ENCODE measurements around the gene SRPK2. TPM values are rescaled to one million over a fixed set of nuclear protein-coding genes. Genes with fewer than 3 reads are reported as not detected.
A peak's percentile ranks its signal among the peaks of the same experiment; 100 is the strongest.

SRPK2 gene
- total RNA-seq, 1 experiment from 2014 or later, result 40.3 TPM

DNA sequence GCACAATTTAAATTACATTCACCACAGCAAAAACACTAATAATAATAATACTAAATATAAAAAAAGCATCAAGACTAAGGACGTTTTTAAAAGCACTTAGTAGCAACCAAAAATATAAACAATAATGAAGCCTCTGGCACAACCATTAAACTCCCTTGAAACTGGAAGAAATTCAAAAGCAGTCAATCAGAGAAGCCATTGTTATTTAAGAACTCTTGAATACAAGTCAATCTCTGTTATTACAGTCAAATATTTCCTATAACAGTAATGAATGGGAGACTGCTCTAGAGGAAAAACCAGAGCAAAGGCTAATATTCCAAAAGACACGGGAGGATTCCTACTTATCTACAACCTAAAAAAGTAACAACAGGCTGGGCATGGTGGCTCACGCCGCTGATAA, 210.5 kb downstream of the SRPK2 start:
- no peaks in the 10 kb centered on the region for H3K9me3 ChIP-seq (replicated peaks)
- no peak overlapping the region for H3K27ac ChIP-seq
- H3K4me3 ChIP-seq, result no peak overlapping the region
- no peaks in the 10 kb centered on the region; the same call in 1 of the 2 replicates for H3K27me3 ChIP-seq (replicated peaks)
- H3K36me3 ChIP-seq, result no peaks in the 10 kb centered on the region
- DNase-seq (ENCODE audit: low read depth in 1 of 2, low spot score in 2 of 2), result no peak
- H3K4me1 ChIP-seq (replicated peaks), result no peaks in the 10 kb centered on the region

DNA sequence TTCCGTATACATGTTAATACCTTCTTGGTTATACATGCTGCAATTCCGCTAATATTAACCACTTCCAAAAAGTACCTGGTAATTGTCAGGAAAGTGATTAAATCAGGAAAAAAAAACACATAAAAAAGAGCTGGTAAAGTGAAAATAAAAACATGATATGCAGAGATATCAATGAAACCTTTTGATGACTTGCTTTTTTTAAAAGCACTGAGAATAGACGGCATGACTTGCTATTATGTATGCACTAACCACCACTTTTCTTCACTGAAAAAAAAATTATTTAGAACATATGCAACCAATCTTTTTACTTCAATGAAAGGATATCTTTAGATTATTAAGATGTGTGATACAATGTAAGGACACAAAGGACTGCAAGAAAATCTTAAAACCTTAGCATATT, 211.7 kb downstream of the SRPK2 start:
- no peaks in the 10 kb centered on the region; the same call in 1 of the 2 replicates for H3K27me3 ChIP-seq (replicated peaks)
- H3K9me3 ChIP-seq (replicated peaks), result no peaks in the 10 kb centered on the region
- no peaks in the 10 kb centered on the region for H3K4me1 ChIP-seq (replicated peaks)
- H3K27ac ChIP-seq, result no peak overlapping the region
- DNase-seq (ENCODE audit: low read depth in 1 of 2, low spot score in 2 of 2), result no peak
- H3K4me3 ChIP-seq, result no peak overlapping the region
- no peaks in the 10 kb centered on the region for H3K36me3 ChIP-seq

DNA sequence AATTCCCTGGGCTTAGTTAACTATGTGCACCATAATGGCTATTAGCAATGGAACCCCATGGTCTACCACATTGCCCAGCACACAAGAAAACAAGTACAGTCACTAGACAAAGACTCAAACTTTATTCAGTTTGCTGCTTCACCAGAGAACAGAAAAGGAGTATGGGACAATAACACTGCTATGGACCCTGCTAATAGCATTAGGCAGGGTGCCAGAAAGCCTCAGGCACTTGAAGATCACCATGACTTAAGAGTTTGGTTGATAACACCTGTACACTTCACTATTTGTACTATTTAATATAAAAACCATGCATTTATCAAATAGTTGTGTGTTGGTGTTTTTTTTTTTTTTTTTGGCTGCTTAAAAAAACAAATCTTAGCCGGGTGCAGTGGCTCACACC, 215.1 kb downstream of the SRPK2 start:
- H3K4me1 ChIP-seq (replicated peaks), result no peaks in the 10 kb centered on the region
- no peaks in the 10 kb centered on the region for H3K36me3 ChIP-seq
- no peak for DNase-seq (ENCODE audit: low read depth in 1 of 2, low spot score in 2 of 2)
- H3K9me3 ChIP-seq (replicated peaks), result no peaks in the 10 kb centered on the region
- no peak overlapping the region for H3K4me3 ChIP-seq
- no peaks in the 10 kb centered on the region for H3K27me3 ChIP-seq (replicated peaks)
- no peak overlapping the region for H3K27ac ChIP-seq

DNA sequence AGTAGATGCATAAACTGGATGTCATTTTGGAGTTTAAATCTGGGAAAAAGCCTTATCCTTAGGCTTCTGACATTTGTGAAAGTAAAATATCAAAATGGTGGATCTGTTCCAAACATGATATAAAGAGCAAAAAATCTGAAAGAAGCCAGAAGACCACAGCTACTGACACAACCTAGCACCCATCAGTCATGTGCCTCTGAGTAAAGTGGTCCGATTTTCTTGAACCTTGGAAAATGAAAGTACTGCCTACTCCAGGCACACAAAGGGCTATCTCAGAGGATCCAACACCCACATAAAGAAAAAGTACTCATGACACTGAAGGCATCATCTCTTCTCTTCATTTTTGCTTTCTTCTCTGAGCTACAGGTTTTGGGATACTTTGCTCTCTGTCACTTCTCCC, 224.0 kb downstream of the SRPK2 start:
- no peaks in the 10 kb centered on the region for H3K9me3 ChIP-seq (replicated peaks)
- H3K4me3 ChIP-seq, result no peak overlapping the region
- peaks cover 25% of the 10 kb centered on the region for H3K36me3 ChIP-seq
- H3K27ac ChIP-seq, result no peak overlapping the region
- no peaks in the 10 kb centered on the region for H3K27me3 ChIP-seq (replicated peaks)
- H3K4me1 ChIP-seq (replicated peaks), result no peaks in the 10 kb centered on the region
- no peak for DNase-seq (ENCODE audit: low read depth in 1 of 2, low spot score in 2 of 2)

DNA sequence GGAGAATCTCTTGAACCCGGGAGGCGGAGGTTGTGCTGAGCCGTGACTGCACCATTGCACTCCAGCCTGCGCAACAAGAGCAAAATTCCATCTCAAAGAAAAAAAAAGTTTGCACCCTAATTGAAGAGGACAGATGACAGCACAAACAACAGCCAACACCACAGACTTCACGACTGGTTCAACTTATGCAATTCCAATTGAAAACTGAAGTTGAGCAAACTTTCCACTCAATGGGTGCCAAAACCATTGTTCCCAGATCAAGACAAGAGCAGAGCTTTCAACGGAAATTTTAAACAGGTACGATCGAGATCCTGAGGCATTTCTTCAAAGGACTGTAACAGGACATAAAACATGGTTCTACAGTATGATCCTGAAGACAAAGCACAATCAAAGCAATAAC, 225.0 kb downstream of the SRPK2 start:
- Histone ChIP-seq H3K36me3 (peaks cover 28% of the 10 kb centered on the region), H3K27me3 (replicated peaks) (no peaks in the 10 kb centered on the region), H3K4me1 (replicated peaks) (no peaks in the 10 kb centered on the region), H3K9me3 (replicated peaks) (no peaks in the 10 kb centered on the region), H3K27ac (no peak overlapping the region), H3K4me3 (no peak overlapping the region)
- no peak for DNase-seq (ENCODE audit: low read depth in 1 of 2, low spot score in 2 of 2)

DNA sequence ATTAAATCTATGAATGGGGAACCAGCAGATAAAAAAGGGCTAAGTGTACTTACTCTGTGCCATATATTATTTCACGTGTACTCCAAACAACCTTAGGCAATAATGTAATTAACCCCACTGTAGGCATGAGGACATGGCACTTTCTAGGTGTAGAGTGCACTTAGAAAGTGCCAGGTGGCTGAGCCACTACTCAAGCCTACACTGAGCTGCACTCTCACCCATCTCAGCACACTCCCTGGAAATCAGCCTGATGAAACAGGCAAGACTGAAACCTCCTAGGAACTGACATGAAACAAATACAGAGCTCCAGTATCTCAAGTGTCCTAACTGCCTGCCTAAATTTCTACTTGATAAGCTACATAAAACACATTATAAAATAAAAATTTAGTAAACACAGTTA, 227.4 kb downstream of the SRPK2 start:
- Histone ChIP-seq H3K27ac (no peak overlapping the region), H3K36me3 (peaks cover 23% of the 10 kb centered on the region), H3K4me3 (no peak overlapping the region), H3K4me1 (replicated peaks) (no peaks in the 10 kb centered on the region), H3K27me3 (replicated peaks) (no peaks in the 10 kb centered on the region), H3K9me3 (replicated peaks) (no peaks in the 10 kb centered on the region)
- no peak for DNase-seq (ENCODE audit: low read depth in 1 of 2, low spot score in 2 of 2)

DNA sequence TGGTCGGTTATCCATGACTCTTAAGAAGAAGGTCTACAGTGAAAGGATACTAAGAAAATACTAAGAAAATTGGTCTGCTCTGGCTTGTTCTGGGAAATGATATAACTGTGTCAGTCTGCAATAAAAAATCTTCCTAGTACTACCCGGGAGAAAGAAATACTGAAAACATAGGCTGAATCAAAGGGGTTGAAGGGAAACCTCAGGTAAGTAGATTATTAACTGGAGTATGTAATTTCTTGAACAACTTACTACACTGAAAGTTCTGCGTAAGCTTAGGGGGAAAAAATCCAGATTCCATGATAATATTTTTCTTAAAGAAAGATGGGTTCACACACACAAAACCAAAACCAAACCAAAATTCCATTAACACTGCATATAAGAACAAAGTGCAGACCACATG, 231.4 kb downstream of the SRPK2 start:
- no peaks in the 10 kb centered on the region for H3K27me3 ChIP-seq (replicated peaks)

DNA sequence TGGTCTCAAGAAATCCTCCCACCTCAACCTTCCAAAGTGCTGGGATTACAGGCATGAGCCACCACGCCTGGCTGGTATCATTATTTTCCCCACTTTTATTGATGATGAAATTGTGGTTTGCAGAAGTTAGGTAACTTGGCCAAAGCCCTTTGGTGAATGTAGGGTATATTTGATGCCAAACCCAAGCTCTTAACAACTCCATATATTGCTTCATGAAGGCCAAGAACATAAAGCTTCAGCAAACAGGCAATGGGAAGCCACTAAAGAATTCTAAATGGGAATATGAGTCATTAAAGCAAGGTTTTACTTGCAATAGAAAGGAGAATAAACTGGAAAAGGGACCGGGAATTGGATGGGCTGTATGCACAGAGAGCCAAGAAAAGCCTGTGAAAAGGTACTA, 232.0 kb downstream of the SRPK2 start:
- Histone ChIP-seq H3K27ac (no peak overlapping the region), H3K27me3 (replicated peaks) (no peaks in the 10 kb centered on the region), H3K9me3 (replicated peaks) (no peaks in the 10 kb centered on the region), H3K4me1 (replicated peaks) (no peaks in the 10 kb centered on the region), H3K4me3 (no peak overlapping the region), H3K36me3 (peaks cover 9% of the 10 kb centered on the region; the same call in 1 of the 2 replicates)
- DNase-seq (ENCODE audit: low read depth in 1 of 2, low spot score in 2 of 2), result no peak

More for the DNA sequence above, 231.4 kb downstream of the SRPK2 start:
- DNase-seq (ENCODE audit: low read depth in 1 of 2, low spot score in 2 of 2), result no peak
- H3K27ac ChIP-seq, result no peak overlapping the region
- H3K36me3 ChIP-seq, result peaks cover 9% of the 10 kb centered on the region; the same call in 1 of the 2 replicates
- no peaks in the 10 kb centered on the region for H3K9me3 ChIP-seq (replicated peaks)
- H3K4me1 ChIP-seq (replicated peaks), result no peaks in the 10 kb centered on the region
- H3K4me3 ChIP-seq, result no peak overlapping the region

DNA sequence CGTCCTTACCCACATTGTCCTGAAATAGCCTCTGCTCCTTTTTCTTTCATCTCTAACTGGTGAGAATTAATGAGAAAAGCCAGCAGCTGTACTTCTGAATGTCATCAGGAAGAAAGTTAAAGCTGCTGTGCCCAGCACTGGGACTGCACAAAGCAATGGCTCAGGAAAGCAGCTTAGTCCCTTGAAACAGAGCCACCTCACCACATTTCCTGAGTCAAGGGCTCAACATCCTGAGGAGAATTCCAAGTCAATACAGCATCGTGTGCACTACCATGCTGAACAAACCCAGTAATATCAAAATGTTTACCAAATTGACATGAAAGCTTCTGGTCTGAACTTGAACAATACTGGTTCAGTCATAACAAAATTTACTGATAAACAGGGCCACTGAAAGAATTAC, 234.6 kb downstream of the SRPK2 start:
- Histone ChIP-seq H3K9me3 (replicated peaks) (no peaks in the 10 kb centered on the region), H3K4me3 (no peak overlapping the region), H3K27ac (no peak overlapping the region), H3K36me3 (peaks cover 6% of the 10 kb centered on the region; the same call in 1 of the 2 replicates), H3K27me3 (replicated peaks) (no peaks in the 10 kb centered on the region), H3K4me1 (replicated peaks) (no peaks in the 10 kb centered on the region)
- no peak for DNase-seq (ENCODE audit: low read depth in 1 of 2, low spot score in 2 of 2)

DNA sequence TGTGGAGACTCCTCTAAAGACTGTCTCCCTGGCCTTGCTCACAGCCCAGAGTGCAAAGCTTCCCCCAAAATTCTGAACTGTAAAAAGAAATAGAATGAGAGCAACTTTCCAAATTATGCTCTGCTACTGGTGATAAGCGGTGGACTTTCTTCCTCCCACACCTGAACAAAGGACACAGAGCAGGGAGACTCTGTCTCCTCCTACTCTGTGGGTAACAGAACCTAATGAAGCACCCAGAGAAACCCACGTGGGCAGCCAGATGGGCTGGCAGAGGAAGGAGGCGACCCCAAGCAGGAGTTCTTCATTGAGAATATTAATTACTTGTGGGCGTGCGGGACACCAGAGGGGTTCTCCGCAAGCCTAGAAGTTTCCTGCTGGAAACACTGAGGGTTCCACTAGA, 235.2 kb downstream of the SRPK2 start:
- DNase-seq (ENCODE audit: low read depth in 1 of 2, low spot score in 2 of 2), result no peak
- H3K27ac ChIP-seq, result no peak overlapping the region
- no peaks in the 10 kb centered on the region for H3K27me3 ChIP-seq (replicated peaks)
- H3K4me1 ChIP-seq (replicated peaks), result no peaks in the 10 kb centered on the region
- peaks cover 6% of the 10 kb centered on the region; the same call in 1 of the 2 replicates for H3K36me3 ChIP-seq
- H3K9me3 ChIP-seq (replicated peaks), result no peaks in the 10 kb centered on the region
- H3K4me3 ChIP-seq, result no peak overlapping the region

DNA sequence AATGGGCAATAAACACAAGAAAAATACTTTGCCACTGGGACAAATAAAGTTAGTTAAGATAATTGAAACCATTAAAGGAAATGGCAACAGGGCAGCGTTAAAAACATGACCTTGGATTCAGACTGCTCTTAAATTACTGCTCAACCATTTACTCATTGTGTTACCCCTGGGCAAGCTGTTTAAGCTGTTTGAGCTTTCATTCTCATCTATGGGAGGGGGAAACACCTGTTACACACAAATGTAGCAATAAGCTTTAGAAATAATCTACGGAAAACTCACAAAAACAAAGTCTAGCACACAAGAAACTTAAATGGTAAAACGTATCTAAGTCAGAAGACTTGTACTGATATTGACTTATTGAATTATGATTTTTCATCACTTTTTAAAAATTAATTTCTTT, 237.6 kb downstream of the SRPK2 start:
- H3K9me3 ChIP-seq (replicated peaks), result no peaks in the 10 kb centered on the region
- H3K36me3 ChIP-seq, result peaks cover 6% of the 10 kb centered on the region; the same call in 1 of the 2 replicates
- DNase-seq (ENCODE audit: low read depth in 1 of 2, low spot score in 2 of 2), result no peak
- H3K4me3 ChIP-seq, result no peak overlapping the region
- no peaks in the 10 kb centered on the region for H3K4me1 ChIP-seq (replicated peaks)
- H3K27ac ChIP-seq, result no peak overlapping the region
- H3K27me3 ChIP-seq (replicated peaks), result no peaks in the 10 kb centered on the region

DNA sequence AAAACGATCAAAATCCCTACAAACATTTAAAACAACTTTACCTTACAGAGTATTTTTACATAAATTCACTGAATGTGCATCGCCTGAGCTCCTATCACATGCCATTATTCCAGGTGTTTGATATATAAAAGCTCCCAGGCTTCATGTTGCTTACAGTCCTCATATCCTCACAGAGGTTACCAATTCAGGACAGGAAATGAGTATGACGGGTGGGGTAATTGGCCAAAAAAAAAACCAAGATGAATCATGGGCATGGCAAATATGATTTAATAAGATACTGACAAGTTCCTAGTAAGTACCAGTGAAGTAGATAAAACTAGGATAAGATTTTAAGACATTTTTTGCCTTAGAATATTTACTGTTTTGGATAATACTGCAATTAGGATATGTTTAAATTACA, 238.9 kb downstream of the SRPK2 start:
- Histone ChIP-seq H3K27me3 (replicated peaks) (no peaks in the 10 kb centered on the region), H3K4me3 (no peak overlapping the region), H3K9me3 (replicated peaks) (no peaks in the 10 kb centered on the region), H3K36me3 (peaks cover 3% of the 10 kb centered on the region; the same call in 1 of the 2 replicates), H3K27ac (no peak overlapping the region), H3K4me1 (replicated peaks) (no peaks in the 10 kb centered on the region)
- DNase-seq (ENCODE audit: low read depth in 1 of 2, low spot score in 2 of 2), result no peak

DNA sequence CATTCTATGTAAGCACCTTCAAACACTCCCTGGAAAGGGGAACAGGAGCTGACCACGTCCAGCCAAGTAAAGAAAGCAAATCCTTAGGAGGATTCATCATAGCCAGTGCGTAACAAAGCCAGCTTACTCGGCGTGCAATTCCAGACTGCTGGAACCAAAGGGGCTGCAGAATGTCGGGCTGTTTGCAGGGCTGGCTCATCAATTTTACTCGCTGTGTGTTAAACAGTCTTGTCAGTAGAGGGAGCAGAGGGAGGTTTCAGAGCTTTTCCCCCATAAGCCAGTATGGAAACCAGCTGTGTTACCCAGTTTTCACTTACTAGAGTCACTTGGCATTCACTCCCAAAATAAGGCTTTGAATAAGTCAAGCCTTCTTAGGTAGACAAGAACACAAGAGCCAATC, 247.7 kb downstream of the SRPK2 start:
- Histone ChIP-seq H3K36me3 (peaks cover 8% of the 10 kb centered on the region), H3K27me3 (replicated peaks) (no peaks in the 10 kb centered on the region), H3K9me3 (replicated peaks) (no peaks in the 10 kb centered on the region), H3K4me3 (no peak overlapping the region), H3K27ac (no peak overlapping the region), H3K4me1 (replicated peaks) (peaks cover 5% of the 10 kb centered on the region)
- DNase-seq (ENCODE audit: low read depth in 1 of 2, low spot score in 2 of 2), result peak in 1 of 2 experiments; percentile 12

DNA sequence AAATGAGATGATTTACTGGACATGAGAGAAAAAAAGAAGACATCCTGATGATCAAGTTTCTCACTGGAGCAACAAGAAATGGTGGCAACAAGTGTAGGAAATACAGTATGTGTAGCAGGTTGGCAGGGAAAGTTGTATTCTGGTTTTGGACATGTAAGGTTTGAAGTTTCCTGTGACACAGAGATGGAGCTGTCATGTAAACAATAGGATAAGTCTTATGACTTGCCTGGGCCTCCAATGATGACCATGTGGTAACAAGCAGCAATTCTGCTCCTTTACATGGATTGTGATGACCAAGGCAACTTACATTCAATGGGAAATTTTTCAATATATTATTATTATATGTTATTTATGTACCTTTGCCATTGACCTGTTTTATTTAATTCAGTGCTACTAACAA, 249.3 kb downstream of the SRPK2 start:
- DNase-seq (ENCODE audit: low read depth in 1 of 2, low spot score in 2 of 2), result no peak
- Histone ChIP-seq H3K27me3 (replicated peaks) (no peaks in the 10 kb centered on the region), H3K4me1 (replicated peaks) (peaks cover 7% of the 10 kb centered on the region), H3K36me3 (peaks cover 8% of the 10 kb centered on the region), H3K27ac (no peak overlapping the region), H3K9me3 (replicated peaks) (no peaks in the 10 kb centered on the region), H3K4me3 (no peak overlapping the region)

DNA sequence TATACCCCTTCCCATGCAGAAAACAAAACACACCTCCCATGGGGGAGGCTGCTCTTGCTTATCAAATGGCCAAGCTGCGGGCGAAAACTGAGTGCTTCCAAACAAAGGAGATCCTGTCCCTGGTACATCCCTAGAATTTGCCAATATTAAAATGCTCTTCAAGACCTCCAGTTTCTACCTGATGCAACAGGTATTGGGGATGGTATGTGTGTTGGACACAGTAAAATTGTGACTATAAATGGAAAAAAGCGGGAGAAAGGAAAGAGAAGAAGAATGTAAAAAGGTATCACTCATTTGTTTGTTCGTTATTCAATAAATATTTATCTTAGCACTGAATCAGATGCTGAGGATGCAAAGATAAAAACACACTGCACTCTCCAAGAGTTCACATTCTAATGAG, 250.8 kb downstream of the SRPK2 start:
- DNase-seq (ENCODE audit: low read depth in 1 of 2, low spot score in 2 of 2), result no peak
- Histone ChIP-seq H3K9me3 (replicated peaks) (no peaks in the 10 kb centered on the region), H3K27me3 (replicated peaks) (no peaks in the 10 kb centered on the region)

More for the DNA sequence above, 250.8 kb downstream of the SRPK2 start:
- Histone ChIP-seq H3K36me3 (peaks cover 14% of the 10 kb centered on the region), H3K27ac (no peak overlapping the region), H3K4me3 (no peak overlapping the region), H3K4me1 (replicated peaks) (peaks cover 7% of the 10 kb centered on the region)

Data from SJSA1 (cell line).